GM18499 (cell line): ENCODE measurements around the gene S100A2.
"Not testable (repeated sequence)": the region's sequence is repeated elsewhere in the genome, so short reads cannot be mapped to it uniquely, and the experiment has no call there.

Experiments used
- ATAC-seq: cut with Tn5 transposase; IDR thresholded peaks from one replicate; pipeline ENCODE4 v1.9.1; 2021; ENCODE audit warnings: moderate number of reproducible peaks; ENCODE audit not compliant: insufficient read depth, unreplicated experiment

Gene S100A2

DNA sequence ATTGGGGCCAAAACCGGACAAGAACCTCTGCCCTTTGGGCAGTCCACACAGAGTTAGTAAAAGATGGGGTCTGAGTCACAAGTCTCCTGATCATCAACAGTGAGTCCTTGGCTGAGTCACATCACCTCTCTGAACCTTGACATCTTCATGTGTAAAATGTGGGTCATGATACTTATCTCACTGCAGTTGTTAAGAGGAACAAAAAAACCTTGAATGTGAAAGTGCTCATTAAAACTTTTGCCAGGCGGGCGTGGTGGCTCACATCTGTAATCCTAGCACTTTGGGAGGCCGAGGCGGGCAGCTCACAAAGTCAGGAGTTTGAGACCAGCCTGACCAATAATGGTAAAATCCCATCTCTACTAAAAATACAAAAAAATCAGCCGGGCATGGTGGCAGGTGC is 31.6 kb upstream of the S100A2 start:
- no peak for ATAC-seq

DNA sequence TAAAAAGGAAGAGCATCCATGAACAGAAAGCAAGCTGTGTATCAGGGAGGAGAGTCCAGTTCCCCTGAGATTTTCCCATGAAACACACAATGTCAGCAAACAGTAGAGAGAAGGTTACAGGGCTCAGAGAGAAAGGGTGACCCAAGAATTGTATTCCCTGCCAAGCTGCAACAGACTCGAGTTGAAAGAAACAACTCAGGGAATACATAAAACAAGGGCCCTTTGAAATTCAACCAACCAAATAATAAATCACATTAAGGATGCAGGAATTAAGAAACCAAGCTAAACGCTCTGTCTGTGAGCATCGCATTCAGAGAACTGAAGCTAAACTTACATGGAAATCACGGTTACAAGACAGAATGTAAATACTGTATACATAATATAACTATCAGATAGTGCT is 27.1 kb upstream of the S100A2 start:
- ATAC-seq = no peak

DNA sequence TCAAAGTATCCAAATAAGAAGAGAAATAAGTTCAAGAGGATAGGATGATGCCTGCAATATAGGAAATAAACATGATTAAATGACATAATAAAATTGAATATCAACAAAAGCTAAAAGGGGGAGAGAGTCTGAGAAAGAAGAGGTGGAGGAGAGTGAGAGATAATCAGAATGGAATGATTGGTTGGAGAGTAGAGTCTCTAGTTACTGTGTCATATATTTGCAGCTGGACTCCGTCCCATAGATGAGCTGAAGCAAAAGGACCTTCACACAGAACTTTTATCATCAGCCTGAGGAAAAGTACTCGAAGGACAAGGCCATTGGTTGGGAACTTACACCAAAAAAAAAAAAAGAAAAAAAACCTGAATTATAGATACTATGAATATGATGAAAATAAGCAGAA is 22.8 kb upstream of the S100A2 start:
- ATAC-seq = no peak

DNA sequence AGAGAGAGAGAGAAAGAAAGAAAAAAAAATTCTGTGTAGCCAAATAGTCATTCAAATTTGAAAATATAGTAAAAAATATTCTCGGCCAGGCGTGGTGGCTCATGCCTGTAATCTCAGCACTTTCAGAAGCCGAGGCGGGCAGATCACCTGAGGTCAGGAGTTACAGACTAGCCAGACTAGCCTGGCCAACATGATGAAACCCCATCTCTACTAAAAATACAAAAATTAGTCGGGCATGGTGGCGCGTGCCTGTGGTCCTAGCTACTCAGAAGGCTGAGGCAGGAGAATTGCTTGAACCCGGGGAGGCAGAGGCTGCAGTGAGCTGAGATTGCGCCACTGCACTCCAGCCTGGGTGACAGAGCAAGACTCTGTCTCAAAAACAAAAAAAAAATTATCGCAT is 22.4 kb upstream of the S100A2 start:
- not testable (repeated sequence) for ATAC-seq

DNA sequence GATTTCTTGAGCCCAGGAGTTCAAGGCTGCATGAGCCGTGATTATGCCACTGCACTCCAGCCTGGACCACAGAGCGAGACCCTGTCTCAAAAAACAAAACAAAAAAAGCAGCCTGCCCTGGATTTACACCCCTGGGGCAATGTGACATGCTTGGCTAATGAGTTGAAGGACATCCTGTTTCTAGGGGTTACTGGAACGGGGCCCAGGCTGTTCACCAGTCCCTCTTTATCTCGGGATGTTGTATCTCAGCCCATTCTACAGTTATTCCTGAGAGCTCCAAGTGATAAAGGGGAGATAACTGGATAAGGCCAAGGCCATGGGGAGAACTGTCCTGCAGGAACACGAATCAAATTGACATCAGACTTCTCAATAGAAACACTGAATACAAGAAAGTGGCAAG is 21.7 kb upstream of the S100A2 start:
- no peak for ATAC-seq

DNA sequence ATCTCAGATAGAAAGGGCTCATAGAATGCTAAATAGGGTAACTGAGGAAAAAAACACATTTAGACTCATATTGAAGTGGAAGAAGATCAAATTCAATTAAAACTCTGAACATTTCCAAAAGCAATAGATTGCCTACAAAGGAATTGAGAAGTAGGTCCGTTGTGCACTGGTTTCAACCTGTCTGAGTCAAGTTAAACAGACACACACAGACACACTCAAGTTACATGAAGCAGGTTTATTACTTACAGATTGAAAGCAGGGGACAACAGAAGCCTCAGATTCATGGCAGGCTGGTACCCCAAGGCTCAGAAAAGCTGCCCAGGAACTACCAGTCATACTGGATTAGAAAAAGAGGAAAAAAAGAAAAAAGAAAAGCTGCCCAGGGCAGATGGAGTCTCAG is 20.7 kb upstream of the S100A2 start:
- no peak for ATAC-seq

DNA sequence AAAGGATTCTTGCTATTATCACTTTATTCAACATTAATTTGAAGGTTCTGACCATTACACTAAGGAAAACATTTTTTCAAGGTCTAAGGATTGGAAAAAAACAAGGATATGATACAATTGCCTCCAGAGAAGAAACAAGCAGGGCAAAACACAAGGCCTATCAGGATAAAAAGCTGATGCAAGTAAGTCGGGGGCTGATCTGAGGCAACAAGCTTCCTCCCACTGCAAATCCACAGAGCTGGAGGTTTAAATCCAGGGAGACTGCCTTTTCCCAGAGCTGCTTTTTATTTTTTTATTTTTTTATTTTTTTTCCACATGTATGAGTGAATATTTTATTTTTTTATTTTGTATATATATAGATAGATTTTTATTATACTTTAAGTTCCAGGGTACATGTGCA is 19.4 kb upstream of the S100A2 start:
- ATAC-seq = no peak

DNA sequence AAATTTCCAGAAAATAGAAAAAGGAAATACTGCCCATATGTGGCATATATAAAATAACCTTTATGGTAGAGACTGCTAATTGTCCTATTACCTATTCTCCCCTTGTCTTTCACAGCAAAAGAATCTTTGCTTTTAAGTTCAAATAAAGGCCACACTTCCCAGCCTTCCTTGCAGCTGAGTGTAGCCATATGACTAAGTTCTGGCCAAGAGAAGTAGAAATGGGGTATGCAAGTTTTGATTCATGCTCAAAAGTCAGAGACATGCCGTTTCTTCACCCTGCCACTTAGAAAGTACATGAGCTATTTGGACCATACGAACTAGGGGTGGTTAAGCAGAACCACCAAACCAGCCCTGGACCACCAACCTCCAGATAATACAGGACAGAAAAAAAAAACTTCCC is 18.3 kb upstream of the S100A2 start:
- ATAC-seq = no peak

DNA sequence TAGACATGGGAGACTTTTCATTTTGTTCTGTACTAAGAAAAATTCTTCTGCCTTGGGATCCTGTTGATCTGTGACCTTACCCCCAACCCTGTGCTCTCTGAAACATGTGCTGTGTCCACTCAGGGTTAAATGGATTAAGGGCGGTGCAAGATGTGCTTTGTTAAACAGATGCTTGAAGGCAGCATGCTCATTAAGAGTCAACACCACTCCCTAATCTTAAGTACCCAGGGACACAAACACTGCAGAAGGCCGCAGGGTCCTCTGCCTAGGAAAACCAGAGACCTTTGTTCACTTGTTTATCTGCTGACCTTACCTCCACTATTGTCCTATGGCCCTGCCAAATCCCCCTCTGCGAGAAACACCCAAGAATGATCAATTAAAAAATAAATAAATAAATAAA is 17.9 kb upstream of the S100A2 start:
- ATAC-seq = not testable (repeated sequence)

DNA sequence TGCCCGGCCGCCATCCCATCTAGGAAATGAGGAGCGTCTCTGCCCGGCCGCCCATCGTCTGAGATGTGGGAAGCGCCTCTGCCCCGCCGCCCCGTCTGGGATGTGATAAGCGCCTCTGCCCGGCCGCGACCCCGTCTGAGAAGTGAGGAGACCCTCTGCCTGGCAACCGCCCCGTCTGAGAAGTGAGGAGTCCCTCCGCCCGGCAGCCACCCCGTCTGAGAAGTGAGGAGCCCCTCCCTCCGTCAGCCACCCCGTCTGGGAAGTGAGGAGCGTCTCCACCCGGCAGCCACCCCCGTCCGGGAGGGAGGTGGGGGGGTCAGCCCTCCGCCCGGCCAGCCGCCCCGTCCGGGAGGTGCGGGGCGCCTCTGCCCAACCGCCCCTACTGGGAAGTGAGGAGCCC is 17.2 kb upstream of the S100A2 start:
- ATAC-seq = not testable (repeated sequence)

DNA sequence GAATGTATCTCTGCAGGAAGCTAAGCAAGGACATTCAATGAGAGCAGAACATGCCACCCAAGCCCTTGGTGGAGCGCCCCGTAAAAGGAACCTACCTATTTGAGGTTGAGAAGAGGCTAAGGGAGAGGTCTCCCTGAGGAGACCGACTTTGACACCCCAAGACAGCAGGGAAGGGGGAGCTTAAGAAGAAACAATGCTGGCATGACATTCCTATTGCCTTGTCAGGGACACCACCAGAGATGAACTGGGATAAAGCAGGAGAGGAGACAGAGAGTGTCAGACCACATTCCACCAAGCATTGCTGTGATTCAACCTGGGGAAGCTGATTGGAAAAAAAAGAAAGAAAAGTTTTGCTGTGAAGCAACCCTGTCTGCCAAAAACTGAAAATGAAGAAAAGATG is 13.3 kb upstream of the S100A2 start:
- no peak for ATAC-seq

DNA sequence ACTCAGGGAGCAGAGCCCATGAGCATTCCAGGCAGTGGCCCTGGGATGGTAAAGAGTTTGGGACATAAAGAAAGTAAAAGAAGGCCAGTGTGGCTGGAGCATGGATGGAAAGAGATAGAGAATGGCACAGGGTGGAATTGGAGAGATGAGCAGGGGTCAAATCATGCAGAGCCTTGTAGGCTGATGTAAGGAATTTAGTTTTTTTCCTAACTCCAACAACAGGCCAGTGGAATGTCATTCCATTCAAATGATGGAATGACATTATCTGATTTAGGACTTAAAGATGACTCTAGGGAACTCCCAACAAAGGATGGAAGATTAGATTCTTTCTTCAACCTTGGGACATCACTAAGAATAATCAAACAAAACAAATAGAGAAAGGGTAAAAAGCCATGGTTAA is 12.8 kb upstream of the S100A2 start:
- ATAC-seq = no peak

DNA sequence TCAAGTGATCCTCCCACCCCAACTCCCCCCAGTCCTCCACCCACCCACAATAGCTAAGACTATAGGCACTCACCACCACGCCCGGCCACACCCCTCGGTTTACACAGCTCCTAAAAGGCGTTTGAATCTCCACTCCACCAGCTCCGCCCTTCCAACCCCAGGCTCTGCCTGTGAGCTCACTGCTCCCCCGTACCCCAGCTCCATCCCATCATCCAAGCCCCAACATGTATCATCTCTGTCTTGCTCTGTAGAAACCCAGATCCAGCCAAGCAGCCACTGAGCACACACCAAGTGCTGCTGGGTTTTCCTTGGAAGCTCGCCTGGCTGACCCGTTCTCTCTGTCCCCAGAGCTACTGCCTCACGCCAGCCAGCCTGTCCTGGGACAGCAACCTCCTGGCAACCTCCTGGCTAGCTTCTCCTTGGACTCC is 12.0 kb upstream of the S100A2 start:
- ATAC-seq = no peak

DNA sequence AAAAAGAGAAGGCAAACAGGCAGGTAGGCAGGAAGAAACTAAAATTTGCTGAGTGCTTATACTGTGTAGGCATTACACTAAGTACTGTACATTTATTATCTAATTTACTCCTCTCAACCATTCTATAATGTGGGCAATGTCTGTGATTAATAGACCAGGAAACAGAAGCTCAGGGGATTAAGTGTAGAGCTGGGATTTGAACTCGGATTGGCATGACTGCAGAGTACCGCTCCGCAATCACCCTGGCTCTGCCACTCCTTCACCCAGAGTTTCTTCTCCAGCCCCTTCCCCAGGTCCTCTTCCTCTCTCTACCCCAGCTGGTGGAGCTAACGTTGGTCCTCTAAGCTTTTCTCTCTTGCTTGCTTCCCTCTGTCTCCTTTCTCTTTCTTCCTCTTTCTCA is 11.5 kb upstream of the S100A2 start:
- no peak for ATAC-seq

DNA sequence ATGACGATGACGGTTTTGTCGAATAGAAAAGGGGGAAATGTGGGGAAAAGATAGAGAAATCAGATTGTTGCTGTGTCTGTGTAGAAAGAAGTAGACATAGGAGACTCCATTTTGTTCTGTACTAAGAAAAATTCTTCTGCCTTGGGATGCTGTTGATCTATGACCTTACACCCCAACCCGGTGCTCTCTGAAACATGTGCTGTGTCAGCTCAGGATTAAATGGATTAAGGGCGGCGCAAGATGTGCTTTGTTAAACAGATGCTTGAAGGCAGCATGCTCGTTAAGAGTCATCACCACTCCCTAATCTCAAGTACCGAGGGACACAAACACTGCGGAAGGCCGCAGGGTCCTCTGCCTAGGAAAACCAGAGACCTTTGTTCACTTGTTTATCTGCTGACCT is 9.9 kb upstream of the S100A2 start:
- ATAC-seq = not testable (repeated sequence)

DNA sequence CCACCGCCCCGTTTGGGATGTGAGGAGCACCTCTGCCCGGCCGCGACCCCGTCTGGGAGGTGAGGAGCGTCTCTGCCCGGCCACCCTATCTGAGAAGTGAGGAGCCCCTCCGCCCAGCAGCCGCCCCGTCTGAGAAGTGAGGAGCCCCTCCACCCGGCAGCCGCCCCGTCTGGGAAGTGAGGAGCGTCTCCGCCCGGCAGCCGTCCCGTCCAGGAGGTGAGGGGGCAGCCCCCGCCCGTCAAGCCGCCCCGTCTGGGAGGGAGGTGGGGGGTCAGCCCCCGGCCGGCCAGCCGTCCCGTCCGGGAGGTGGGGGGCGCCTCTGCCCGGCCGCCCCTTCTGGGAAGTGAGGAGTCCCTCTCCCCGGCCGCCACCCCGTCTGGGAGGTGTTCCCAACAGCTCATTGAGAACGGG is 9.4 kb upstream of the S100A2 start:
- ATAC-seq = not testable (repeated sequence)

DNA sequence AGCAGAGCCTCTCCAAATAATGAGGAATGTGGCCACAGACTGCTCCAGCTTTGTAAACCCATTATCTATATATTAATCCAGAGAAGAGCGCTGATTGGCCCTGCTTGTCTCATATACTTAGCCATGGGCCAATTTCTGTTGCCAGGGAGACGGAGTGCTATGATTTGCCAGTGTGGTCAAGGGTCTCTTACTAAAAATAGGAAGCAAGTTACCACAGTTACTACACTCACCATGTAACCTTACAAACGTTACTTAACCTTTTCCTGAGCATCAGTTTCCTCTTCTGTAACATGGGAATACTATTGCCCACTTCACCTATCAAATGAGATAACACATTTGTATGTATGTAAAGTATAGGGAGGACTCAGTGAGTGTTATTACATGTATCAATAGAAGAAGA is 7.7 kb upstream of the S100A2 start:
- no peak for ATAC-seq

DNA sequence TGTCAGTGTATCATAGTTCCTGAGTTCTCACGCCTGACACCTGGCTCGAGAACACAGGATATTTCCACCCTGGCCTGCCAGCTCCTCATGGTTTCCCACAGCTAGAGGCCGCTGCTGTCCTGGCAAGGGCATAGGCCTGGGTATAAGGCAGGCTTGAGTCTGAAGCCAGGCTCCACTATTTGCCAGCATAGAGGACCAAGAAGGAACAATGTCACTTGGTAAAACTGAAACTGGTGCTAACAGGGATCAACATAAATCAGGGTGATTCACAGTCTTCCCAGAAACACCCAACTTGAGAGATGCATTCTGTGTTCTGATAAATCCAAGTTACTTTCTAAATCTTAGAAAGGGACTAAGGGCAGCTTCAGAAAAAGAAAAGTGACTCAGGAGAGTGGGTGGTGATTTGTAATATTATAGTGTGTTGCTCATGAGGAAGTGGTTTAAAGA is 6.9 kb upstream of the S100A2 start:
- no peak for ATAC-seq

DNA sequence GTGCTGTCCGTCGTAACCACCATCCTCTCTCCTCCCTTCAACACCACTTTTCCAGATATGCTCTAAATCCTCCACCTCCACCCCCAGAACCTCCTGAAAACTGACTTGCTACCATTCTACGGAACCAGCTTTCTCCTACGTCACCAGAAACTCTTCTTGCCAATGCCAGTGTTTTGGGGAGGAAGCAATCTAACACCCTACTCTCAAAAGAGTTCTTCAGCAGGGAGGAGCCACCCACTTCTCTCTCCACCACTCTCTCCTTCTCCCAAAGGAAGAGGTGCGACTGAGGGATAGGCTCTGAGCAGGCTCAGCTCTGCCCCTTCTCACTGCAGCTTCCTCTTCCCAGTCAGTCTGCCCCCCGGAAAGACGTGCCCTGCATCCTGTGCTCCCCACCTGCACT is 6.1 kb upstream of the S100A2 start:
- ATAC-seq = no peak

DNA sequence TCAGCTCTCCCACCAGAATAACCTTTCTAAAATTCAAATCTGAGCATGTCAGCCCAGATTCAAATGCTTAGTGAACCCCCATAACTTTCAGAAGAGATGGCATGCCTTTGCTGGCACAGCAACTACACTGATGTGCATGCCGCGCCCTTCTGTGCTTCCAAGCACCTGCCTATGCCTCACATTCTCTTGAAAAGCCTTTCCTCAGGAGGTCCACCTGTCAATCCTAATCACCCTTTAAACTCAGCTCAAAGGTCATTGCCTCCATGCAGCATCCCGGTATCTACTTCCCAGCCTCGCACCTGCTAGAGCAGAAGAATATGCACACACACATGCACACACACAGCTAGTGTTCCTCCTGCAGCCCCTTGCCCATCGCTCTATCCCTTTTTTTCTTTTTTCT is 5.2 kb upstream of the S100A2 start:
- ATAC-seq = no peak

DNA sequence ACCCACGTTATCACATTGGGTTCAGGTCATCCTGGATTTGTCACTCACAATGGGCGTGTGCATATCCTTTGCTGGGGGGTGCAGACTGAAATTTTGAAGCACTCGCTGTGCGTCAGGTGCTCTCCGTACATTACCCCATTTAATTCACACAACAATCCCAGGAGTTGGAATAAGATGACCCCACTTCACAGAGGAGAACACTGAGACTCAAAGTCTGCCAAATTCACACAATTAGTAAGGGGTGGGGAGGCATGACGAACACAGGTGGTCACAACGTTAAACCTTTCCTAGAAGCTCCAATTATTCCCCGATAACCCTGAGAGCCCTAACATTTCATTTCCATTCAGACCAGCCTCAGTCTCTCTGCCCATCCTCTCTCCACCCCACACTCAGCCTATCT is 3.8 kb upstream of the S100A2 start:
- ATAC-seq = no peak

DNA sequence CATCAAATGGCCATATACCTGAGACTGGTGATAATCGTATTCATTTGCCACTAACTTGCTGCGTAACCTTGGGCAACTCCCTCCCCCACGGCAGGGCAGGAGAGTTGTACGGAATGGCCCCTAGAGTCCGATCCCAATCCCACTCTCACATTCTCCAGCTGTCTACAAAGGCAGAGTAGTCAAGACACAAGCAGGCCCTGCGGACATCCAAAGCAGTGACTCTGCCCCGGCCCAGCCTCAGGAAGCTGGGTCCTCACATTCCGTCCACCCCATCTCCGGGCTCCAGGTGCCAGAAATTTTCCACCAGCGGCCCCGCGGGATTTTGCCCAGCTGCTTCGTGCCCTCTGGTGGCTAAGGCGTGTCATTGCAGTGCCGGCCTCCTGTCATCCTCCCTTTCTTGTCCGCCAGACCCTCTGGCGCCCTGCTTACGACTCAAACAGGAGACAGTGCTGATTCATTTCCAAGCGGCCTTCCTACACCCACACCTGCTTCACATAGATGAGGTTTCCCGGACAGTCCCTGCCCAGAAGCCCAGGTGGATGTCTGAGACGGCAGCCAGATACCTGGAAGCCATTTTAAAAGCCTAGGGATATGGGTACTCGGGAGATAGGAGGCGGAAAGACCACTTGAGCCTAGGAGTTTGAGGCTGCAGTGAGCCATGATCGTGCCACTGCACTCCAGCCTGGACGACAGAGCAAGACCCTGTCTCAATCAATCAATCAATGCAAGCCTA is 2.9 kb upstream of the S100A2 start:
- no peak for ATAC-seq
